ENCODE data around the gene GPR180. TPM values are rescaled to one million over a fixed set of nuclear protein-coding genes. Genes with fewer than 3 reads are reported as not detected.

The GPR180 gene
- total and polyA plus RNA-seq, 2 of the 13 experiments (the other 11 are each of a cell fraction or from before 2014, with no cell fraction given), result not detected

DNA sequence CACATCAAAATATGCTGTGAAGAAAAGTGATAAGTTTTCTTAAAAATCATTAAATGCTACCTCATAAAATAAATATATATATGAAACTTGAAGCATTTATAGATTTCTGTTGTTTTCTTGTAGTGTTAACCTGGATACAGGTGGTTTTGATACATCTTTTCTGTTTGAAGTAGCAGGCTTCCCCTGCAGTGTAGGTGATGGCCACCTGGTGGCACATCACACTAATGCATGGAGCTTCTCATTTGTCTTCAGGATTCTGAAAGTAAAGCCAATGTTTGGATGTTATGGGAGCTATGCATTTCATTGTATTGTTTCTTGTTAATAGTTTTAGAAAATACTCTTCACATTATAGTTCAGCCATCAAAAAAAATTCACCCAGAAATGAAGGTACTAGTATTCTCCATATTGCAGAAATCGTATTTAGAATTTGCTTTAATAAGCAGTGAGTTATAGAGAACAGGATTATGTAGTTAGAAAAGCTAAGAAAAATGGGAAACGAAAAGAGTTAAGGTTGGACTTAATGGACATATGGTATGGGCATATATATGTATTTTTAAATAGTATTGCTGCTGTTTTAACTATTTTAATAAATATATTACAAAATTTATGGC is 18.7 kb downstream of the GPR180 start:
- H3K4me2 ChIP-seq (ENCODE audit: low read depth, low read length), result no peak overlapping the region
- peaks cover 0 to 4% of the 10 kb centered on the region in 2 experiments; a peak in 1 of 5 replicates for H3K27me3 ChIP-seq (ENCODE audit: control insufficient read depth in 1 of 2, insufficient read depth in 2 of 2, low read length in 2 of 2)
- no peaks in the 10 kb centered on the region for H3K4me1 ChIP-seq (ENCODE audit: insufficient read depth, low read length)
- no peak overlapping the region for H3K4me3 ChIP-seq (replicated peaks in 1 of 3; ENCODE audit: insufficient read depth in 1 of 3, low read depth in 2 of 3, low read length in 3 of 3)
- H3K9me3 ChIP-seq (ENCODE audit: low read length), result no peaks in the 10 kb centered on the region
- WGBS (ENCODE audit: low lambda C conversion rate), result under 1% methylated on average over 2 of the region's 2 CpGs
- BruUV-seq (replicated peaks), result no TSS peak
- CTCF ChIA-PET (ENCODE audit: low intra/inter-chr PET ratio, low total read pairs), result interaction anchor here (1.5 kb wide), 1 partner anchor 185 kb away, joined by 4 read pairs; no protein-coding TSS in a partner anchor
- FAIRE-seq, result peak; percentile 66
- no peaks in the 10 kb centered on the region for H4K20me1 ChIP-seq (ENCODE audit: insufficient read depth, low read length)
- in situ Hi-C loops (cut with HindIII; ENCODE audit: extremely low pct_ligation_motif_present, low pct_unique_long_range_greater_than_20kb), result no loop called here
- no peak overlapping the region for H3K9ac ChIP-seq (ENCODE audit: insufficient read depth, low read depth, low read length)
- ATAC-seq, result peak; percentile 90
- no peak overlapping the region for H3K27ac ChIP-seq (ENCODE audit: extremely low read length, insufficient read depth, low read length)
- no peaks in the 10 kb centered on the region for H3K79me2 ChIP-seq (ENCODE audit: insufficient read depth, low read length)
- no peak overlapping the region for H2AFZ ChIP-seq (ENCODE audit: low read length)
- TF ChIP-seq, protein P1, sequence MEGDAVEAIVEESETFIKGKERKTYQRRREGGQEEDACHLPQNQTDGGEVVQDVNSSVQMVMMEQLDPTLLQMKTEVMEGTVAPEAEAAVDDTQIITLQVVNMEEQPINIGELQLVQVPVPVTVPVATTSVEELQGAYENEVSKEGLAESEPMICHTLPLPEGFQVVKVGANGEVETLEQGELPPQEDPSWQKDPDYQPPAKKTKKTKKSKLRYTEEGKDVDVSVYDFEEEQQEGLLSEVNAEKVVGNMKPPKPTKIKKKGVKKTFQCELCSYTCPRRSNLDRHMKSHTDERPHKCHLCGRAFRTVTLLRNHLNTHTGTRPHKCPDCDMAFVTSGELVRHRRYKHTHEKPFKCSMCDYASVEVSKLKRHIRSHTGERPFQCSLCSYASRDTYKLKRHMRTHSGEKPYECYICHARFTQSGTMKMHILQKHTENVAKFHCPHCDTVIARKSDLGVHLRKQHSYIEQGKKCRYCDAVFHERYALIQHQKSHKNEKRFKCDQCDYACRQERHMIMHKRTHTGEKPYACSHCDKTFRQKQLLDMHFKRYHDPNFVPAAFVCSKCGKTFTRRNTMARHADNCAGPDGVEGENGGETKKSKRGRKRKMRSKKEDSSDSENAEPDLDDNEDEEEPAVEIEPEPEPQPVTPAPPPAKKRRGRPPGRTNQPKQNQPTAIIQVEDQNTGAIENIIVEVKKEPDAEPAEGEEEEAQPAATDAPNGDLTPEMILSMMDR (CRISPR knock-in tag; IDR thresholded peaks at IDR 0.05), result peak; percentile 66
- TF ChIP-seq MLLT10 (CRISPR knock-in tag; IDR thresholded peaks at IDR 0.05) (no peak), RAD21 (CRISPR knock-in tag; IDR thresholded peaks at IDR 0.05) (peak; percentile 41; the same call in 1 of the 2 replicates), ZFYVE20 (CRISPR knock-in tag; IDR thresholded peaks at IDR 0.05; ENCODE audit: borderline replicate concordance, low read depth) (no peak), ZNF264 (CRISPR knock-in tag; IDR thresholded peaks at IDR 0.05) (no peak), STAG1 (CRISPR knock-in tag; IDR thresholded peaks at IDR 0.05) (peak; percentile 60), ZMAT3 (CRISPR knock-in tag; conservative IDR thresholded peaks at IDR 0.05) (no peak), ZNF251 (CRISPR knock-in tag; IDR thresholded peaks at IDR 0.05) (no peak), ZNF331 (CRISPR knock-in tag; IDR thresholded peaks at IDR 0.05) (no peak), SMC3 (IDR thresholded peaks at IDR 0.05; ENCODE audit: low read length) (peak; percentile 48; the same call in 1 of the 2 replicates), KLF11 (CRISPR knock-in tag; IDR thresholded peaks at IDR 0.05) (no peak)
- TF ChIP-seq, protein P2, sequence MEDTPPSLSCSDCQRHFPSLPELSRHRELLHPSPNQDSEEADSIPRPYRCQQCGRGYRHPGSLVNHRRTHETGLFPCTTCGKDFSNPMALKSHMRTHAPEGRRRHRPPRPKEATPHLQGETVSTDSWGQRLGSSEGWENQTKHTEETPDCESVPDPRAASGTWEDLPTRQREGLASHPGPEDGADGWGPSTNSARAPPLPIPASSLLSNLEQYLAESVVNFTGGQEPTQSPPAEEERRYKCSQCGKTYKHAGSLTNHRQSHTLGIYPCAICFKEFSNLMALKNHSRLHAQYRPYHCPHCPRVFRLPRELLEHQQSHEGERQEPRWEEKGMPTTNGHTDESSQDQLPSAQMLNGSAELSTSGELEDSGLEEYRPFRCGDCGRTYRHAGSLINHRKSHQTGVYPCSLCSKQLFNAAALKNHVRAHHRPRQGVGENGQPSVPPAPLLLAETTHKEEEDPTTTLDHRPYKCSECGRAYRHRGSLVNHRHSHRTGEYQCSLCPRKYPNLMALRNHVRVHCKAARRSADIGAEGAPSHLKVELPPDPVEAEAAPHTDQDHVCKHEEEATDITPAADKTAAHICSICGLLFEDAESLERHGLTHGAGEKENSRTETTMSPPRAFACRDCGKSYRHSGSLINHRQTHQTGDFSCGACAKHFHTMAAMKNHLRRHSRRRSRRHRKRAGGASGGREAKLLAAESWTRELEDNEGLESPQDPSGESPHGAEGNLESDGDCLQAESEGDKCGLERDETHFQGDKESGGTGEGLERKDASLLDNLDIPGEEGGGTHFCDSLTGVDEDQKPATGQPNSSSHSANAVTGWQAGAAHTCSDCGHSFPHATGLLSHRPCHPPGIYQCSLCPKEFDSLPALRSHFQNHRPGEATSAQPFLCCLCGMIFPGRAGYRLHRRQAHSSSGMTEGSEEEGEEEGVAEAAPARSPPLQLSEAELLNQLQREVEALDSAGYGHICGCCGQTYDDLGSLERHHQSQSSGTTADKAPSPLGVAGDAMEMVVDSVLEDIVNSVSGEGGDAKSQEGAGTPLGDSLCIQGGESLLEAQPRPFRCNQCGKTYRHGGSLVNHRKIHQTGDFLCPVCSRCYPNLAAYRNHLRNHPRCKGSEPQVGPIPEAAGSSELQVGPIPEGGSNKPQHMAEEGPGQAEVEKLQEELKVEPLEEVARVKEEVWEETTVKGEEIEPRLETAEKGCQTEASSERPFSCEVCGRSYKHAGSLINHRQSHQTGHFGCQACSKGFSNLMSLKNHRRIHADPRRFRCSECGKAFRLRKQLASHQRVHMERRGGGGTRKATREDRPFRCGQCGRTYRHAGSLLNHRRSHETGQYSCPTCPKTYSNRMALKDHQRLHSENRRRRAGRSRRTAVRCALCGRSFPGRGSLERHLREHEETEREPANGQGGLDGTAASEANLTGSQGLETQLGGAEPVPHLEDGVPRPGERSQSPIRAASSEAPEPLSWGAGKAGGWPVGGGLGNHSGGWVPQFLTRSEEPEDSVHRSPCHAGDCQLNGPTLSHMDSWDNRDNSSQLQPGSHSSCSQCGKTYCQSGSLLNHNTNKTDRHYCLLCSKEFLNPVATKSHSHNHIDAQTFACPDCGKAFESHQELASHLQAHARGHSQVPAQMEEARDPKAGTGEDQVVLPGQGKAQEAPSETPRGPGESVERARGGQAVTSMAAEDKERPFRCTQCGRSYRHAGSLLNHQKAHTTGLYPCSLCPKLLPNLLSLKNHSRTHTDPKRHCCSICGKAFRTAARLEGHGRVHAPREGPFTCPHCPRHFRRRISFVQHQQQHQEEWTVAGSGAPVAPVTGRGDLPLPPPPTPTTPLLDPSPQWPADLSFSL (CRISPR knock-in tag; IDR thresholded peaks at IDR 0.05), result no peak
- POLR2A ChIA-PET, result interaction anchor here (1.2 kb wide), 1 partner anchor 24 kb away, joined by 6 read pairs; the partner anchor contains the start of gene TGDS
- no peaks in the 10 kb centered on the region for H3K36me3 ChIP-seq (replicated peaks in 1 of 2; ENCODE audit: control insufficient read depth in 1 of 2, insufficient read depth in 2 of 2, low read length in 2 of 2)
- intact Hi-C loops (cut with micrococcal nuclease; ENCODE audit: unreplicated experiment), result loop anchor here (2.0 kb wide), 1 partner anchor 858 kb away; no protein-coding TSS in a partner anchor
- DNase-seq (ENCODE audit: low spot score), result peak; percentile 39
